ENCODE data around the gene ERF.

ERF gene

GRCh38 chr19:42254089-42254849, 659 bp downstream of the ERF start:
- peak; percentile 53 to 62 for DNase-seq (ENCODE audit: low read depth in 2 of 2)

- DNase-seq (ENCODE audit: low read depth in 2 of 2) = no peak
These were observed 1.5 kb downstream of the ERF start for GRCh38 chr19:42253245-42254088.

GRCh38 chr19:42252365-42253244, 2.3 kb downstream of the ERF start:
- DNase-seq (ENCODE audit: low read depth in 2 of 2) = no peak

- DNase-seq (ENCODE audit: low read depth in 2 of 2) = no peak
These were observed 3.2 kb downstream of the ERF start for GRCh38 chr19:42251572-42252358.

- no peak for DNase-seq (ENCODE audit: low read depth in 2 of 2)
These were observed 4.0 kb downstream of the ERF start for GRCh38 chr19:42250666-42251531.

GRCh38 chr19:42250183-42250665, 4.7 kb downstream of the ERF start:
- DNase-seq (ENCODE audit: low read depth in 2 of 2) = no peak

GRCh38 chr19:42249769-42250168, 5.2 kb downstream of the ERF start:
- no peak for DNase-seq (ENCODE audit: low read depth in 2 of 2)

GRCh38 chr19:42249149-42249750, 5.7 kb downstream of the ERF start:
- no peak for DNase-seq (ENCODE audit: low read depth in 2 of 2)

- no peak for DNase-seq (ENCODE audit: low read depth in 2 of 2)
These were observed 6.4 kb downstream of the ERF start for GRCh38 chr19:42248270-42249148.

GRCh38 chr19:42247640-42248199, 7.2 kb downstream of the ERF start:
- DNase-seq (ENCODE audit: low read depth in 2 of 2) = no peak

- DNase-seq (ENCODE audit: low read depth in 2 of 2) = no peak
These were observed 7.8 kb downstream of the ERF start for GRCh38 chr19:42246922-42247639.

GRCh38 chr19:42246143-42246921, 8.6 kb downstream of the ERF start:
- DNase-seq (ENCODE audit: low read depth in 2 of 2) = no peak

- no peak for DNase-seq (ENCODE audit: low read depth in 2 of 2)
These were observed 9.7 kb downstream of the ERF start for GRCh38 chr19:42245231-42245630.

GRCh38 chr19:42244347-42245220, 10.3 kb downstream of the ERF start:
- peak; percentile 77 to 87 for DNase-seq (ENCODE audit: low read depth in 2 of 2)

- DNase-seq (ENCODE audit: low read depth in 2 of 2) = peak; percentile 88 to 91
These were observed 12.2 kb downstream of the ERF start, which contains the start of gene GSK3A for GRCh38 chr19:42242512-42243409. TSS of gene GSK3A (minus strand) at chr19:42242602. CDS start at chr19:42242465, 137 bp downstream.
